Activated CD4-positive, alpha-beta T cell treated with anti-CD3 and anti-CD28 coated beads for 48 hours (primary cell): ENCODE measurements around the gene RGS6.
A peak's percentile ranks its signal among the peaks of the same experiment; 100 is the strongest.

Experiments used
- DNase-seq: peaks from one replicate; pipeline ENCODE4 v3.0.0-alpha.2; 2020

Gene RGS6

DNA sequence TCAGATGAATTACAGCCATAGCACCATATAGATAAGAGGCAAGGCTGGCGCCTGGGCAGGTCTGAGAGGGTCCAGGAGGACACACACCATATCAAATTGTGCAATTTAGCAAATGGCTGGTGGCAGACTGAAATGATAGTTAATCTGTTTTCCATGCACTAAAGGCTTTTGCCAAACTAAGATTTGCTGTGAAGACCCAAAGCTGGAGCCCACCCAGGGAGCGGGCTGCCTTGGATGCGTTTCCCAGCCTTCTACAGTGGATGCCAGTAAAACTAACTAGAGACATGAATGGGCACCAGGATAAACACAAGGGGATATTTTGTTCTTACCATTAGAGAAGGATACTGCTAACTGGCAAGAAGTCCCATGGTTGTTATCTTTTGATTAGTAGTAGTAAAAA is 486.6 kb downstream of the RGS6 start:
- DNase-seq: no peak

DNA sequence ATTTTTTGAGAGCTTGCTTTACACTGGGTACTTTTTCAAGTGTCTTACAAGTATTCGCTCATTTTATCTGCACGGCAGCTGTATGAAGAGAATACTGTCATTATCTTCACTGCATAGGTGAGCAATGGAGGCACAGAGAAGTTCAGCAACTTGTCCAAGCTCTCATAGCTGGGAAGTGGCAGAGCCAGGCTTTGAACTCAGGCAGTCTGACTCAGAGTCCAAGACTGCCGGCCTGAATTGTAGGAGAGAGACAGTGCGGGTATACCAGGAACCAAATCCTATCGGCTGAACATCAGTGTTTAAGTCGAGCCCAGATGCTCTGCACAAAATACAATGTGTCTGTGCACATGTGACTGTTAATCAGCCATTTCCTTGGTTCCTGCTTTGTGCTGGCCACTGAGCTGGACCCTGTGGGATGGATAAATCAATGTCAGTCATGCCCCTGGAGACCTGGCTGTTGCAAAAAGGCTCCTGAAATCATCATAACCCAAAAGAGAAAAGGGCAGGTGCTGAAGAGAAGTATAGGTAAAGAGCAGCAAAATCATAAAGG is 487.1 kb downstream of the RGS6 start:
- DNase-seq: no peak

DNA sequence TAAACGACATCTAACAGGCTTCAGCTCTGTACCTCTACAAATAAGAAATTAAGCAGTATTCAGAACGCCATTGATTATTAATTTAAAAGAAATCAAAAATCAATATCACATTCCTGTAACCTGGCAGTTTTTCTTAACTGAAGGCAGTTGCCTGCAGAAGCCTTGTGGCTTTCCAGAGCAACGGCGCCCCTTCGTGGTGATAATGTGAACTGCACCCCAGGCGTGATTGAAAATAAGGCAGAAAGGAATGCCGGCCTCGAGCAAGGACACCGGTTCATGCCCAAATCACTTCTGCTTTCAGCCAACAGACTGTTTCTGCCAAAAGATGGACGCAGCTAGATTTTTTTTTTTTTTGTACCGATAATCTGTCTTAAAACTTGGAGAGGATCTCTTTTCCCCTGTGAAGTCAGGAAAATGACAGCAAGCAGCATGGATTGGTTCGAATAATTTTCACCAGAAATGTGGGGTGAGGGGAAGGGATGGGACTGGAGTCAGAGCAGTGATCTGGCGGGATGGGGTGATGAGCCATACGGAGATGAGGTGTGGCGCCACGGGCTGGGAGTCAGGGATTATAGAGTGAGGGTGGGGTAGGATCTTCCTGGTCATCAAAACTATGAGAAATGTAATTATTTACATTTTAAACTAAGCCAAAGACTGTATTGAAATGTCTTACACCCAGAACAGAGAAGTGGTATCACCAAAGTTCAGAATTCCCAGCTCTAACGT is 488.7 kb downstream of the RGS6 start:
- peak; percentile 88 for DNase-seq

DNA sequence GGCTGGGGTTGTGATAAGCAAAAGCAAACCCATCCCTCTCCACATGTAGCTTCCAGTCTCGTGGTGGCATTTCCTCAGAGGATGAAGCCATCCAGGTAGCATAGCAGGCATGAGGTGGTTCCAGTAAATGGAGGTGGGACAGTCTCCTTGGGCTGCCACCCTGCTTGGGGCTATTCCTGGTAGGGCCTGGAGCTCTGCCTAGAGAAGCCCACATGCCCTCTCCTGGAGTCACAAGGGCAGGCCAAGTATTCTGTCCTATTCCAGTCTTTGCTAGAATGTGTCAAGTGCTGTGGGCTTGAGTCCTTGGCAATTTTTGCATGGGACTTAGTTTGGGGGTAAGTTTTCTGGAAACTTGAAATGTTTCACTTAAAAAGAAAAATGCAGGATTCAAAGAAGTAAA is 491.7 kb downstream of the RGS6 start:
- no peak for DNase-seq

DNA sequence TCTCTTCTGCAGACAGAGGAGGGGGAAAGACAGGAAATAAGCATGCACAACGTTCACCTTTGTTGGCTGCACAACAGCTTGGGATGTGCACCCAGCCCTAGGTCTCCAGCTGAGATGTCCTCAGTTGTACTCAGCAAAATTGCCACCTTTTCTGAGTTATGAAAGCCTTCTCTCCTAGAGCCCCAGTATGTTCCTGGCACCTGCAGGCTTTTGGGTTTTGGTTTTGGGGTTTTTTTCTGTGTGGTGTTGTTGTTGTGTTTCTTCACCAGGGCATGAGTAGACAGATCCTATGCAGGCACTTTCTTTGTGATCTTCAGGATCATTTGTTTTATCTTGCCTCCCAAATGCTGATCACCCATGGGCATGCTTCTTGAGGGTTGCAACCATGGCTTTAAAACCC is 498.2 kb downstream of the RGS6 start:
- no peak for DNase-seq

DNA sequence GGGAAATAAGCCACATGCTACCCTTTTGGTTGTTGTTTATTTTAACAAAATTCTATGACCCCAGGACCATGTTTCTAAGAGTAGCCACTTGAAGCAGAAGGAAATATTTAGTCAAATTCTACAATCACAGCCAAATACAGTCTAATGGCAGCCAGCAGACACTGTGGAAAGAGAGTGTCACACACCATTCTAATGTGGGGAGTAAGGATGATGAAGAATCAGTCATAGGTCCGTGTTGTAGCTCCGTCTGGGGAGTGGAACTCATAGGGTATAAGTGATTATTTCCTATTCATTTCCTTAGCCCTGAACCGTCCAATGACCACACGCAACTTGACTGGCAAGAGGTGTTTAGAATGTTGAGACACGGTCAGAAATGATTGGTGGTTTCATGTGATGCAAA is 500.5 kb downstream of the RGS6 start:
- DNase-seq: no peak

DNA sequence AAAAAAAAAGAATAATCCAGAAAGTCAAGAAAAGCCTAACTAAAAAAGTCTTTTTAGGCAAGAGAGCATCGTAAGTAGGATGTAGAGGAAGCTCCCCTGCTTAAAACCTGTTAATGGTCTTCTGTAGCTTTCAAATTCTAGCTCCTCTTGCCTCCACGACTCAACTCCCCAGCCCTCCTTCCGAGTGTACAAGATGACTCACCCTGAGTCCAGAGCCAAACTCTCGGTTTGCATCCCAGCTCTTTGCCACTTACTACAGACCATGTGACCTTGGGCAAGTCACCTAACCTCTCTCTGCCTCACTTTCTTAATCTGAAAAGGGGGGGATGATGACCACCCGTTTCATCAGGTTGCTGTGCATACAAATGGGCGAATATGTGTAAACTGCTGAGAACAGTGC is 501.3 kb downstream of the RGS6 start:
- DNase-seq: no peak

DNA sequence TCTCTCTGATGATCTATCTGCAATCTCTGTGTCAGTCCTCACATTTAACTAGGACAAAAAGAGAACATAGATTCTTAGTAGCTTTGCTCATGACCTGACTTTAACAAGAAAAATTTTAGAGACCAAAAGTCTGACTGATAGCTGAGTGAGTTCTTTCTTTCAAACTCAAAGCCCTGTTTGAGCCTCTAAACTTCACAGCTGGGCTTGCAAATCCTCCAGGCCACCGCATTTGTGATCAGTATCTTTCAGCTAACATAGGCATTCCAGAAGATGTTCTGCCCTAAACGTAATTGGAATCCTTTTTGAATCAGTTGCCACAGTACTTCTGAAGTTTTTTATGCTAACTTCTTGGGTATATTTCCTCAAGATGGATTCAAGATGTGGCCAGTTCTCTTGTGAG is 502.6 kb downstream of the RGS6 start:
- no peak for DNase-seq

DNA sequence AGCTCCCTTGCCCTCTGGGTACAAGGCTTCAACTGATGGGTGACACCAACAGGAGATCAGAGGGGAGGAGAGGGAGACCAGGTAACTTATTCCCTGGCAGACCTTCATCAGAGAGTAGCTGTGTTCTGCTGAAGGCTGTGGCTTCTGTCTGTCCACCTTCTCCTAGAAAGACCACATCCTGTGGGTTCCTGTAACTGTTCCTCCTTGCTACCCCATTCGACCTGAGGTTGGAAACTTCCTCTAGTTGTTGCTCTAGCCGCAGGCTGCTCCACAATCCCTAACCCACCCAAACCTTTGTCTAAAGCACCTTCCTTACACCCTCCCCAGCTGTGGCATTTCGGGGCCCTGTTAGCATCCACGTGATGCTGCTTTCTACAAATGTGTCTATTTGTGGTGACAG is 507.5 kb downstream of the RGS6 start:
- DNase-seq: peak; percentile 6

DNA sequence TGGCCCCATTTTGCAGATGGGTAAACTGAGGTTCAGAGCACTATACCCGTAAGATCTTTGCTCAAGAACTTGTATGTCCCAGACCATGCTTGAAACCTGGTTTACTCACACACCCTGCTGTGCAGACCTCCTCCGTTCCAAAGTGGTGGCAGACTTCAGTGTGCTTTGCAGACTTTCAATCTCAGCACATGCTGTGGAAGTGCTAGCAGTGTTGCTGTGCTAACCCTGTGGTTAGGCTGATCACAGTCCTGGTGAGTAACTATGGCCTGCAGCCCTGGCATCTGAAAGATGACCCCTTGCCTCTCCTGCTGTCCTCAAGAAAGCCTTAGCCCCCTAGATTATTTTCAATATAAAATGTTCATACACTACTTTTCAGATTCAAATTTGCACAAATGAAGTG is 511.0 kb downstream of the RGS6 start:
- no peak for DNase-seq

DNA sequence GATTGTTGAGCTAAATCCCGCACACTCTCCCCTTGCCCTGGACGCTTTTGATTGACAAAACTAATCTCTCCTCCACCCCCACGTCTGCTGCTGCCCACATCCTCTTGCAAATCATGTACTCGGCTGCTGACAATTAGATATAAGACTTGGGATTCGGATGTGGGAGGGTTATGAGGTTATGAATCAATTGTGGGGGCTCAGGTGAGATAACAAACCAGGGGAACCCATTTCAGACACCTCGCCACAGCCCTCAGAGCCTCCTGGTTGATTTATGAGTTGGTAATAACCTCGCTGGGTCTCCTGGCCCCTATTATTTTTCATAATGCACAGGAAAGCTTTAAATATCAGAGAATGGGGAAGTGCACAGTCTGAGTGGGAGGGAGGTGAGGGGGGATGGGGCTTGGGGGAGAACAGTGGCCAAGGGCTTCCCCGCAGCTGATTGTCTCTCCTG is 511.8 kb downstream of the RGS6 start:
- DNase-seq: peak; percentile 46

DNA sequence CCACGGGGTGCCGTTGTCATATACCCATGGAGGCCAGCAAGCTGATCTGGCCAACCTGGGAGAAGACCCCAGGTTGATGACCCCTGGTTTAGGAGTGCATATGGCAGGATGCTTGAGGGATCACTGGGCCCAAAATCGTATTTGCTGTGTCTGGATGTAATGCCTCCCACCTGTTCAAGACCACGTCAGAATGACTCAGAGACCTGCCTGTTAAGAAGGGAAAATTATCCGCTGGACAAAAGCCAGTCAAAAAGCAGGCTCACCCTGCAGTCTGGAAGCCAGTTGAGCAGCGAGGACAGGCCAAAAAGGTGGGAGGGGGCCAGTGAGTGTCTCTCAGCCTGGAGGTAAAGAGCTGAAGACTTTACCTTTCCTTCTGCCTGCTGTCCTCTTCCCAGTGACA is 512.5 kb downstream of the RGS6 start:
- DNase-seq: no peak

DNA sequence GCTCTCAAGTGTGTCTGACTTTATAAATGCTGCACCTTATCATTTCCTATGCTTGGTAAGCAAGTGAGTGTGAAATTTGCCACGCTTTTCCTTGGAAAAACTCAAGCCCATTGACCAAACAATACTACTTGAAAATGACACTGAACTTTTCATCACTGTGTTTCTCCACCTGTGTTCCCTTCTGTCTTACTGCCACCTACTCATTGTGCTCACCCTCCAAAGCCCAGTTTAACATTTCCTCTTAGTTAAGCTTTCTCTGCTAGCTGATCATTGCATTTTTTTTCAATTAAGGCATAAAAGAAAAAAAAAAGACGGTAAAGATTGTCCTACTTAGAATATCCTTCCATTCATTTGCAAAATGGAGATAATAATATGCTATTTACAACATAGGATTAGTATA is 516.0 kb downstream of the RGS6 start:
- no peak for DNase-seq

DNA sequence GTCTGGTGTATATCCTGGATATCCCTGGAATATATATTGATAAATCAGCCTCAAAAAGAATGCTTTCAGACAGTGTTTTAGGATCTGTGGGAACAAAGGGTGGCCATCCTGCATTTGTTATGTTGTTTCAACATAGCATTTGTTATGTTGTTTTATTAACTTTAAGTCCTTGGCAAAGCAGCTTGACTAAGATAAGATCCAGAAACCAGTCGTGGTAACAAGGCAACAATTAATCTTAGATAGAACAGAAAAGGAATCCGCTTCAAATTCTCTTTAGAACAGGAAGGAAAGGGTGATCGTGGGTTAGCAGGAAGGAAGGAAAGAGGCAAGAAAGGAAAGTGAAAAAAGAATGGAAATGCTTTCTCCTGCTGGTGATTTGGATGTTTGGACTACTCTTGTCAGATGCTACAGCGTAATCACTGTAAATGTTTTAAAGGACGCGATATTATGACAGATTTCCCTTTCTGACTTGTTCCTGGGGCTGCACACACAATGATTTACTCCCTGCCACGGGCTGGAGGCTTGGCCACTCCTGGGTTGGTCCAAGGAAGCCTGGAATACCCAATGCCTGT is 518.3 kb downstream of the RGS6 start:
- no peak for DNase-seq

DNA sequence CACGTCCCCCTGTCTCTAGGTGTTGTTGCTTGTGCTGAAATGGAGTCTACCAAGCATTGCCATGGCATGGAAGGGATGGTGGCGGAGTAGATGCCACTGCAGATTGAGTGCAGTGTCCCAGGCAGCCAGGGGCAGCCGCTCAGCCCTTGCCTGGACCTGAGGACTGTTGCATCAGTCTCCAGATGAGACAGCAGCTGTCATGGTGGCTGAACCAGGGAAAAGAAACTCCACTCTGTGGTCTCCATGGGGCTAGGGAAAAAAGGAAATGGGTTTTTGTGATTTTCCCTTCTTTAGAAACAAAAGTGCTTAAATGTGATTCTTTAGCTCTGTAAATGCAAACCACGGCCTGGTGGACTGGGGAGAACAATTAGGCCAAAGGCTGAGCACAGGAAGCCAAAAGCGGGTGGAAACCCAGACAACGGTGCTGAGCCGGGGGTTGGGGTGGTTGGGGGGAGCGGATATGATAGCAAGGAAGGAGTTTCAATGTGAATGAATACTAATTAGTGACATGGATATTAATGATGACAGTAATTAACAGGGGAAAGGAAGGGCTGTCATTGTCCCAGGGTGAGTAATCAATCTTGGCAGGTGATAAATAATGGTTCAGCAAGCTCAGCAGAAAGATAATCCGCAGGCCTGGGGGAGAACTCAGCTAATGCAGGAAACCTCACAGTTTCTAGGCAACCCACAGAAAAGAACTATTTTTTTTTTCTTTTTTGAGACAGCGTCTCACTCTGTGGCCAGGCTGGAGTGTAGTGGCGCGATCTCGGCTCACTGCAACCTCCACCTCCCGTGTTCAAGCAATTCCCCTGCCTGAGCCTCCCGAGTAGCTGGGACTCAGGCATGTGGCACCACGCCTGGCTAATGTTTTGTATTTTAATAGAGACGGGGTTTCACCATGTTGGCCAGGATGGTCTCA is 519.1 kb downstream of the RGS6 start:
- DNase-seq: peak; percentile 34

DNA sequence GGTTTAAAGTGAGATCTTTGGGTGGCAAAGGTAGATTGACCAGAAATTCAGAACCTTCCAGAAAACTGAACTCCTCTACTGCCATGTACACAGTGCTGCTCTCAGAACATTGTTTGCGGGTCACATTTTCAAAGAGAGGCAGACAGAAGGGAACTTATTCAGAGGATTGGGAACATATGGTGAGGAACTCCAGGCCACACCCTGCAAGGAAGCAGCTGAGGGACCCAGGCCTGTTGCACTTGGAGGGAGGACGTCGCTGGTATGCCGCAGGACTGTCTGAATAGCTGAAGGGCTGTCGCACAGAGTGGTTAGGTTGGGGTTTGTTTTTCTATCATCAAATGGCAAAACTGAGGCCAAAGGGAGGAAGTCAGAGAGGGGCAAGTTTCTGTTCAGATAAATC is 520.5 kb downstream of the RGS6 start:
- no peak for DNase-seq

DNA sequence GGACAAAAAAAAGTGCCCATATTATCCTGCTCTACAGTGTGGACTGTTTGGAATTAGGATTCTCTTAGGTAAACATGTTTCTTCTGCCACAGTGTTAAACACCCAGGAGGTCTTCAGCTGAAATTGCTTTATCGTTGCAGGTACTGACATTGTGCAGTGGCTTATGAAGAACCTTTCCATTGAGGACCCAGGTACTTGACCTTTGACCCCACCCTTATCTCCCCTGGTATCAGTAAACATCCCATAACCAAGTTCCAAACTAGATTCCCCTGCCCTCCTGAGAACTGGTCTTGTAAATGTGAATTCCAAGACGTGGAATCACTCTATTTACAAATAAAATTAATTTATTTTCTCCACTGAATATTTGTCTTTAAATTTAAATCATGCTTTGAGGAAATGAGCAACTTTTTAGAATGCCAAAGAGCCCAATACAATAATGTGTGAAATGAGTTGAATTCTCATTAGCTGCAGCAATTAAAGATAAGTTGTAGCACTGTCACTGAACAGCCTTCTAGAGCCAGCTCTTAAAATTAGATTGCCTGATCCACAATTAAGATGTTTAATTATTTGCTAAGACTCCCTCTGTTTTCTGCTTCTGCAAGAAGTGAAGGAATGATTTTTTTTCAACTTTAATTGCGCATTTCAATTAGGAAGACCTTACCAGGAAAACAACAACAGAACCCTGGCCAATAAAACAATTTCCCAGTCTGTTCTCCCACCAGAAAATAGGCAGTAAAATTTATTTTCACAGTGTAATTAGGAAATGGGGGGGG is 522.3 kb downstream of the RGS6 start:
- no peak for DNase-seq

DNA sequence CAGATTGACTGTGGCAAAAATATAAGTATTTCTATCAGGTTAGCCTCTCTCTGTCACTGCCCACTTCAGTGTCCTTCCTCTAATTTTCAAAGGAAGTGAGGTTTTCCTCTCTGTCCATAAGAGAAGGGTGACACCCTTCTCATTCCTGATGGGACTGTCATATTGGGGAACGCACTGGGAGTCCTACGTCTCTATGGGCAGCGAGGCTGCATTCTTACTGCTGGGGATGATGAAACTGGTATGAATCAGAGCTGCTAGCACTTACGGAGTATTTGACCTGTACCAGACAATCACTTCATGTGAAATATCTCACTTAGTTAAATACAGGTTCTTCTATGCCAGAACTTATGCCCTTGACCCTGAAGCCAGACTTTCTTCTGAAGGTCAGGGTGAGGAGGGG is 525.4 kb downstream of the RGS6 start:
- DNase-seq: no peak

DNA sequence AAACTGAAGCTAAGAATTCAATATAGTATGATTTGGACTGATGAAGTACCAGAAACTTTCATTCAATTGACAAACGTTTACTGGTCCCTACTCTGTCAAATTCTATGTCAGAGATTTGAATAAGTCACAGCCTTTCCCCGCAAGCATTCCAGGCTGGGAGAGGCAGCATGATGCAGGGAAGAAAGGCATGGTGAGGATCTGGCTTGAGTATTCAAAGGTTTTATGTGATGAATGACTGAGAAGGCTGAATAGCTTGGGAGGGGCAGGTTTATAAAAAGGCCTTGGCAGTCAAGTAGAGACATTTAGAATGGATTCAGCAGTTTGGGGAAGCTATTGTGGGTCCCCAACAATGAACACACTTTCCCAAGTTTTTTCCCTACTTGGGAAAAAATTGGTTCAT is 529.8 kb downstream of the RGS6 start:
- DNase-seq: no peak

DNA sequence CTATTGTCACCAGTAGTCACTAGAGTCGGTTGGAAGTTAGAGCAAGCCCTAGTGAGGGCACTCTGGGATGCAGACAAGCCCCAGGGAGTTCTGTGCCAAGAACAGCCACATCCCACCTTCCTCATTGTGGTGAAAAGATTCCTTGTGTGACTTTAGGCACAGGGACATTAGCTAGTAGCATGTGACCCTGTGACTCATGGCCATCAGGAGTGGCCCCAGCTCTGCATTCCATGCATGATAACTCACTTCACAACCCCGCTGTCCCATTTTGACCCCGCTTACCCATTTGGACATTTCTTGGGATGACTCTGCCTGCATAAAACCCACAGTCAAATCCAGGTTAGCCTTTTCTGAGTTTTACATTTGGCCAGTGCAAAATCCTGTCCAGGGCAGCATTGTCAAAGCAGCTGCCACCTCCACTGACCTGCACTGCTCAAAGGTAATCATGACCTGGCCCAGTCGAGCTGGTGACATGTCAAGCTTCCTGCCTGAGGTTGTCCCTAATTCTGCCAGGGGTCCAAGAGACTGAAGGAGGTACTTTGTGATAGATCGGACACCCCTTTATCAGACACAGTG is 531.1 kb downstream of the RGS6 start:
- DNase-seq: no peak

DNA sequence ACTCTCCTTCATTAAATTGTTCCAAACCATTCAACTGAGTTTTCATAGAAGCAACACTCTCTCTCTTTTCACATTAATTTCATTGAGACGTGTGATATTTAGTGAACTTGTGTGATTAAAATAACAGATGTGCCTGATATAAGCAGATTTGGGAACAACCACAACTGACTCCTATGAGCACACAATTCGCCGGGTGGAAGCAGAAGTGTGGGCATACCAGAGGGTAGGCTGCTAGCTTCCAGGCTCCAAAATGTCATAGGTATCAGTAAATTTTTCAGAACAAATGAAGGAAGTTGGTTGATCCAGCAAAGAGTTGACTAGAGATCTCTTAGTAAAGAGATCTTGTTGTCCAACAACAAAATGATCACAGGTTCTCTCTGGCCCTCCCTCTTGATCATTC is 532.0 kb downstream of the RGS6 start:
- no peak for DNase-seq

DNA sequence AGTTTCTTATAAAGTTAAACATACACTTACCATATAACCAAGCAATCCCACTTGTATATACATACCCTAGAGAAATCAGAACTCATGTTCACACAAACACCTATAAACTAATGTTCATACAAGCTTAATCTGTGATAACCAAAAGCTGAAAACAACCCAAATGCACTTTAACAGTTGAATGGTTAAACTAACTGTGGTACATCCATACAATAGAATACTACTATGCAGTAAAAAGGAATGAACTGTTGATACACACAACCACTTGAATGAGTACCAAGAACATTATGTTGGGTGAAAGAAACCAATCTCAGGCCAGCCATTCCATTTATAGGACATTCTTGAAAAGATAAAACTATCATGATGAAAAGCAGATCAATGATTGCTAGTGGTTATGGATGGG is 534.1 kb downstream of the RGS6 start:
- DNase-seq: no peak

DNA sequence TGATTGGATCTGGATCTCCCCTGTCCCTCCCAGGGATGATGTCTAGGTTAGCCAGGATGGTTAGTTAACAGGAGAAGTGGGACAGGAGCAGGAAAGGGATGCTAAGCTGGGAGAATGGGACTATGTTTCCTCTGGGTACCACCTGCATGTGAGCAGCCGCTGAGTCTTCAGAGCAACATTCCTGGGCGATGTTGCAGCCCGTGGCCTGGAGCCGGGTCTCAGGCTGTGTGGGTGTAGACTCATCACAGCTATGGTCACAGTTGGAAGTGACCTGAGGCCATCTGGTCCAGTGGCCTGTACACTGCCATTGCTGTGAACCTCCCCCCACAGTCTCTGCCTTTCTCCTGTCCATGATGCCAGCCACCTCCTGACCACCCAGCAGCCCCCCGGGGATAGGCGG is 539.1 kb downstream of the RGS6 start:
- no peak for DNase-seq
